K562 (cell line): Measurements from ENCODE around the gene FCER2. TPM values are rescaled to one million over a fixed set of nuclear protein-coding genes. Genes with fewer than 3 reads are reported as not detected.

Source experiments
- ATAC-seq: fragments of 200-7000 bp; cut with Tn5 transposase; 3 replicates; pipeline ENCODE4 v1.9.1; 2020; ENCODE audit warnings: moderate library complexity
- BruUV-seq: library from RNA; stranded (reverse); fragments of 400-500 nt; replicated peaks from 2 replicates; lab custom pipeline; 2021; lab: Mats Ljungman, UMichigan
- CTCF ChIA-PET: fragments of 300-600 bp; formaldehyde crosslinking; extraction: SDS; loops from one replicate; lab custom pipeline; 2021; ENCODE audit warnings: low intra/inter-chr PET ratio; lab: Yijun Ruan, JAX
- POLR2A ChIA-PET: fragments of 300-600, 350-650 bp; sonication (Branson Sonifier 250); formaldehyde crosslinking; extraction: SDS; loops from one replicate; lab custom pipeline; 2021; ENCODE audit warnings: antibody characterized with exemption, inconsistent platforms; lab: Yijun Ruan, JAX
- DNase-seq, 4 experiments: peaks; one replicate each; pipeline versions ENCODE4 v3.0.0 to v3.0.0-alpha.2; 2011 to 2018; ENCODE audit warnings: low spot score in 3 of 4, mixed read lengths in 3 of 4; ENCODE audit errors: extremely low read depth in 1 of 4
- FAIRE-seq: peaks from 2 replicates; lab custom pipeline; 2011; peaks lifted over from hg19 to GRCh38; lab: Jason Lieb, UNC
- H2AFZ ChIP-seq: 2 replicates; pipeline ENCODE4 v1.6.0; 2011; ENCODE audit warnings: low read depth, low read length, control low read depth, inconsistent platforms
- H3K27ac ChIP-seq: fragments of 200-600 bp; 3 replicates; pipeline ENCODE4 v1.8.0; 2011; ENCODE audit warnings: low read depth, mild to moderate bottlenecking, control low read depth, inconsistent platforms, low read length, moderate library complexity, mixed read lengths; ENCODE audit errors: extremely low read depth
- H3K27me3 ChIP-seq, 2 experiments: fragments of 300-600 bp in 1 of 2; 2 replicates in 1 of 2; 3 replicates in 1 of 2; pipeline versions ENCODE4 v1.6.0 to v1.8.0; 2011; ENCODE audit warnings: inconsistent platforms in 2 of 2, low read length in 2 of 2, mild to moderate bottlenecking in 1 of 2, mixed read lengths in 1 of 2, moderate library complexity in 1 of 2; ENCODE audit not compliant: control insufficient read depth in 2 of 2, insufficient read depth in 2 of 2
- H3K36me3 ChIP-seq: fragments of 300-600 bp; 3 replicates; pipeline ENCODE4 v1.8.0; 2011; ENCODE audit warnings: mild to moderate bottlenecking, low read length, inconsistent platforms; ENCODE audit not compliant: control insufficient read depth, insufficient read depth
- H3K4me1 ChIP-seq, 2 experiments: fragments of 200-600 bp in 1 of 2; replicated peaks in 1 of 2; 2 replicates in 1 of 2; 3 replicates in 1 of 2; pipeline versions ENCODE4 v1.5.1 to v1.8.0; 2011; ENCODE audit warnings: inconsistent platforms in 2 of 2, low read length in 2 of 2, mild to moderate bottlenecking in 1 of 2, mixed read lengths in 1 of 2, moderate library complexity in 1 of 2; ENCODE audit not compliant: control insufficient read depth in 2 of 2, insufficient read depth in 2 of 2
- H3K4me2 ChIP-seq: 2 replicates; pipeline ENCODE4 v1.6.1; 2011; ENCODE audit warnings: low read length, control low read depth, inconsistent platforms, mixed read lengths; ENCODE audit not compliant: insufficient read depth
- H3K4me3 ChIP-seq: fragments of 200-600 bp; sonication (generic), shearing (Covaris generic); 2 replicates; pipeline ENCODE4 v1.5.1; 2016; ENCODE audit warnings: control low read depth, inconsistent platforms
- H3K79me2 ChIP-seq: fragments of 200-600 bp; 3 replicates; pipeline ENCODE4 v1.8.0; 2011; ENCODE audit warnings: low read length, inconsistent platforms; ENCODE audit not compliant: control insufficient read depth, insufficient read depth
- H3K9ac ChIP-seq, 2 experiments: 2 replicates each; pipeline versions ENCODE4 v1.6.0 to v1.6.1; 2011; ENCODE audit warnings: low read depth in 2 of 2, low read length in 2 of 2, control low read depth in 1 of 2, inconsistent platforms in 1 of 2, mild to moderate bottlenecking in 1 of 2, mixed read lengths in 1 of 2; ENCODE audit not compliant: insufficient read depth in 1 of 2
- H3K9me1 ChIP-seq: one replicate; pipeline ENCODE4 v1.6.0; 2011; ENCODE audit warnings: inconsistent platforms, mild to moderate bottlenecking, low read length, moderate library complexity; ENCODE audit not compliant: control insufficient read depth, insufficient read depth
- H3K9me3 ChIP-seq: replicated peaks from 2 replicates; pipeline ENCODE4 v1.5.1; 2011; ENCODE audit warnings: low read depth, low read length, inconsistent platforms; ENCODE audit not compliant: control insufficient read depth, insufficient read depth
- H4K20me1 ChIP-seq: replicated peaks from 2 replicates; pipeline ENCODE4 v1.6.1; 2011; ENCODE audit warnings: low read length, inconsistent platforms, mixed read lengths; ENCODE audit not compliant: control insufficient read depth, insufficient read depth
- POLR2G ChIP-seq: fragments of 200-400 bp; formaldehyde crosslinking; IDR thresholded peaks from 2 replicates; pipeline ENCODE4 v1.6.1; 2017; ENCODE audit warnings: low read depth, mild to moderate bottlenecking, antibody characterized with exemption, low read length, moderate library complexity
- WGBS: fragments of 100-300 bp; shearing (Covaris generic); methylation state at CpG from one replicate; pipeline ENCODE4 v1.1.6; 2016; ENCODE audit warnings: low coverage, mixed read lengths; ENCODE audit not compliant: insufficient coverage; ENCODE audit errors: missing lambda C conversion rate; 5-methylcytosine and 5-hydroxymethylcytosine counted together
- in situ Hi-C: fragments of 300-500 bp; cut with MboI; formaldehyde crosslinking; loops from 4 replicates; pipeline ENCODE4 v1.15.0; 2018; ENCODE audit warnings: inconsistent platforms, mixed read lengths
- intact Hi-C: fragments of 100-400 bp; cut with micrococcal nuclease; formaldehyde crosslinking; loops from 2 replicates; pipeline ENCODE4 v1.14.2; 2022
- polyA plus RNA-seq, 8 experiments: library from polyadenylated mRNA; depleted of rRNA in 4 of 8; stranded (reverse) in 5 of 8; unstranded in 3 of 8; fragments of >200 nt; fragmentation: Nextera tagmentation in 2 of 8; fragmentation: Illumina TruSeq in 1 of 8; extraction: Ambion mirVana in 2 of 8; extraction: Trizol in 1 of 8; gene quantifications; 2 replicates each; pipeline versions ENCODE4 v1.2.1 to v1.2.3, GENCODE V29; 2011 to 2014; ENCODE audit warnings: inconsistent platforms in 1 of 8, missing spikeins in 1 of 8
- total RNA-seq, 7 experiments: library from RNA; depleted of rRNA in 6 of 7; stranded (reverse); fragments of >200 nt in 6 of 7; fragmentation: Illumina TruSeq in 2 of 7; extraction: Trizol in 2 of 7; gene quantifications; 2 replicates each; pipeline versions ENCODE4 v1.2.1 to v1.2.3, GENCODE V29; 2011 to 2021; ENCODE audit warnings: low replicate concordance in 1 of 7
- TF ChIP-seq, protein P1 (sequence below), 3 experiments: fragments of 200-800 bp in 1 of 3; sonication (Bioruptor generic) in 1 of 3; sonication (generic) in 1 of 3; formaldehyde crosslinking in 1 of 3; IDR thresholded peaks; 2 replicates each; pipeline versions ENCODE4 v1.6.1 to v1.8.0; 2016 to 2022; ENCODE audit warnings: mild to moderate bottlenecking in 2 of 3, missing compliant biosample characterization in 2 of 3, missing genetic modification characterization in 2 of 3, missing genetic modification reagents in 1 of 3

The FCER2 gene
- total and polyA plus RNA-seq, 9 of the 15 experiments (the other 6 are each of a cell fraction or from before 2014, with no cell fraction given): 0.11 TPM; not detected in 8

DNA sequence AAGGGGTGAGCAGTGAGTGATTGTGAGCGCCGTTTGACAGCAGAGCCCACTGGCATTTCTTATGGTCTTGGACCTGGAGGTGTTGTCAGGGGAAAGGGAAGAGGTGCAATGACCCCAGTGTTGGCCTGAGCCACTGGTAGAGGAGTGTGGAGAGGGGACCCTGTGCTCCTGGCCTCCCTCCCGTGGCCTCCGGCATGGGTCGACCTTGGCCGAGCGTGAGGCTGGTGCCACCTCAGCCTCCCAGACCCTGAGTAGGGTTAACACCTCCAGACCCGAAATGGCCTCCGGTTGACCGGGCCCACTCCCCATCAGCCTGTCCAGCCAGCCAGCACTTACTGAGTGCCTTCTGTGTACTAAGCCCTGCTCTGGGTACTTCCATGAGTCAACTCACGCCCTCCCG is 14.8 kb downstream of the FCER2 start:
- H2AFZ ChIP-seq: no peak overlapping the region
- in situ Hi-C loops: loop anchor here (10.0 kb wide), 1 partner anchor 332 kb away; no protein-coding TSS in a partner anchor
- 0 out of 2 replicates have a peak, but pooled peaks have one; percentile 34 for TF ChIP-seq POLR2G
- TF ChIP-seq, protein P1, sequence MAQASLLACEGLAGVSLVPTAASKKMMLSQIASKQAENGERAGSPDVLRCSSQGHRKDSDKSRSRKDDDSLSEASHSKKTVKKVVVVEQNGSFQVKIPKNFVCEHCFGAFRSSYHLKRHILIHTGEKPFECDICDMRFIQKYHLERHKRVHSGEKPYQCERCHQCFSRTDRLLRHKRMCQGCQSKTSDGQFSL (CRISPR knock-in tag; IDR thresholded peaks at IDR 0.05): no peak
- TF ChIP-seq, protein P1 (tag; IDR thresholded peaks at IDR 0.05): no peak
- TF ChIP-seq, all 486 proteins: peak for 1
- Histone ChIP-seq H3K36me3 (peaks cover 9% of the 10 kb centered on the region; the same call in 2 of the 3 replicates), H3K4me2 (no peak overlapping the region), H3K9me1 (peaks cover 2% of the 10 kb centered on the region), H4K20me1 (no peaks in the 10 kb centered on the region), H3K79me2 (0 out of 3 replicates have a peak, but pooled peaks cover under 1% of the 10 kb centered on the region), H3K9me3 (no peaks in the 10 kb centered on the region), H3K4me3 (no peak overlapping the region), H3K4me1 (peaks cover 0 to 17% of the 10 kb centered on the region in 2 experiments; a peak in 2 of 5 replicates), H3K27me3 (peaks cover 0 to 39% of the 10 kb centered on the region in 2 experiments; a peak in 2 of 5 replicates), H3K9ac (peak overlapping the region in 1 of 2 experiments; percentile 71; a peak in 2 of 4 replicates), H3K27ac (no peak overlapping the region)
- WGBS: 48% methylated on average over 12 of the region's 12 CpGs
- intact Hi-C loops: loop anchor here (10.0 kb wide), 1 partner anchor 332 kb away; no protein-coding TSS in a partner anchor
- no peak for FAIRE-seq
- DNase-seq: no peak
- ChIA-PET CTCF (no interaction called here), POLR2A (no interaction called here)
- ATAC-seq: no peak
- BruUV-seq: no TSS peak
